Panc1 (cell line): ENCODE measurements around the gene NFAM1.

Experiments
- POLR2AphosphoS5 ChIP-seq: IDR thresholded peaks from 2 replicates; pipeline ENCODE4 v1.6.1; 2012; ENCODE audit warnings: mild to moderate bottlenecking, low read depth, low read length, moderate library complexity
- REST ChIP-seq, 2 experiments: IDR thresholded peaks; 2 replicates each; pipeline ENCODE4 v1.6.1; 2011 to 2012; ENCODE audit warnings: low read depth in 2 of 2, control low read depth in 1 of 2, low read length in 1 of 2, mild to moderate bottlenecking in 1 of 2, moderate library complexity in 1 of 2; ENCODE audit not compliant: insufficient read depth in 1 of 2
- SIN3A ChIP-seq: IDR thresholded peaks from 2 replicates; pipeline ENCODE4 v1.6.1; 2012; ENCODE audit warnings: low read depth, mild to moderate bottlenecking, low read length, moderate library complexity, borderline replicate concordance; ENCODE audit not compliant: insufficient read depth
- TCF7L2 ChIP-seq: IDR thresholded peaks from 2 replicates; pipeline ENCODE4 v1.6.1; 2011; ENCODE audit warnings: mild to moderate bottlenecking, low read depth, low read length, inconsistent platforms
- TF ChIP-seq, protein P1 (sequence below): fragments of 450-650 bp; IDR thresholded peaks from 2 replicates; pipeline ENCODE4 v1.5.1; 2017; ENCODE audit warnings: mild to moderate bottlenecking

GRCh38 chr22:42473484-42474193 is 41.4 kb upstream of the NFAM1 start:
- TF ChIP-seq, protein P1, sequence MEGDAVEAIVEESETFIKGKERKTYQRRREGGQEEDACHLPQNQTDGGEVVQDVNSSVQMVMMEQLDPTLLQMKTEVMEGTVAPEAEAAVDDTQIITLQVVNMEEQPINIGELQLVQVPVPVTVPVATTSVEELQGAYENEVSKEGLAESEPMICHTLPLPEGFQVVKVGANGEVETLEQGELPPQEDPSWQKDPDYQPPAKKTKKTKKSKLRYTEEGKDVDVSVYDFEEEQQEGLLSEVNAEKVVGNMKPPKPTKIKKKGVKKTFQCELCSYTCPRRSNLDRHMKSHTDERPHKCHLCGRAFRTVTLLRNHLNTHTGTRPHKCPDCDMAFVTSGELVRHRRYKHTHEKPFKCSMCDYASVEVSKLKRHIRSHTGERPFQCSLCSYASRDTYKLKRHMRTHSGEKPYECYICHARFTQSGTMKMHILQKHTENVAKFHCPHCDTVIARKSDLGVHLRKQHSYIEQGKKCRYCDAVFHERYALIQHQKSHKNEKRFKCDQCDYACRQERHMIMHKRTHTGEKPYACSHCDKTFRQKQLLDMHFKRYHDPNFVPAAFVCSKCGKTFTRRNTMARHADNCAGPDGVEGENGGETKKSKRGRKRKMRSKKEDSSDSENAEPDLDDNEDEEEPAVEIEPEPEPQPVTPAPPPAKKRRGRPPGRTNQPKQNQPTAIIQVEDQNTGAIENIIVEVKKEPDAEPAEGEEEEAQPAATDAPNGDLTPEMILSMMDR, result peak; percentile 73
- no peak for TF ChIP-seq POLR2AphosphoS5
- TF ChIP-seq REST (IDR thresholded peaks at IDR 0.05; ENCODE audit: insufficient read depth in 1 of 2, low read depth in 2 of 2, low read length in 1 of 2), result no peak
- TF ChIP-seq SIN3A, result no peak
- no peak for TF ChIP-seq TCF7L2
